ENCODE results near the gene TMEM72.

TMEM72 gene

GRCh38 chr10:44925811-44926750, 14.9 kb downstream of the TMEM72 start:
- H3K27ac Mint-ChIP-seq (ENCODE audit: low read depth): no peak overlapping the region
- no peak overlapping the region for H3K4me3 Mint-ChIP-seq
- no peaks in the 10 kb centered on the region for H3K9me3 Mint-ChIP-seq
- ATAC-seq (replicated peaks; ENCODE audit: extremely low read depth, poor library complexity, severe bottlenecking) (no peak), DNase-seq (ENCODE audit: low spot score in 2 of 2) (no peak)
- H3K4me1 Mint-ChIP-seq: no peaks in the 10 kb centered on the region
- no peaks in the 10 kb centered on the region for H3K27me3 Mint-ChIP-seq
- no peaks in the 10 kb centered on the region for H3K36me3 Mint-ChIP-seq (ENCODE audit: insufficient read depth)

GRCh38 chr10:44926751-44927351, 15.7 kb downstream of the TMEM72 start:
- H3K27me3 Mint-ChIP-seq: no peaks in the 10 kb centered on the region
- no peak for DNase-seq (ENCODE audit: low spot score in 2 of 2)

GRCh38 chr10:44927352-44927751, 16.2 kb downstream of the TMEM72 start:
- no peaks in the 10 kb centered on the region for H3K9me3 Mint-ChIP-seq
- no peak overlapping the region for H3K4me3 Mint-ChIP-seq
- ATAC-seq (replicated peaks; ENCODE audit: extremely low read depth, poor library complexity, severe bottlenecking) (no peak), DNase-seq (ENCODE audit: low spot score in 2 of 2) (no peak)
- H3K36me3 Mint-ChIP-seq (ENCODE audit: insufficient read depth): no peaks in the 10 kb centered on the region
- H3K27me3 Mint-ChIP-seq: no peaks in the 10 kb centered on the region
- H3K27ac Mint-ChIP-seq (ENCODE audit: low read depth): no peak overlapping the region
- H3K4me1 Mint-ChIP-seq: no peaks in the 10 kb centered on the region

More at GRCh38 chr10:44926751-44927351, 15.7 kb downstream of the TMEM72 start:
- H3K9me3 Mint-ChIP-seq: no peaks in the 10 kb centered on the region
- no peaks in the 10 kb centered on the region for H3K4me1 Mint-ChIP-seq
- no peak overlapping the region for H3K4me3 Mint-ChIP-seq
- H3K36me3 Mint-ChIP-seq (ENCODE audit: insufficient read depth): no peaks in the 10 kb centered on the region
- no peak for ATAC-seq (replicated peaks; ENCODE audit: extremely low read depth, poor library complexity, severe bottlenecking)
- no peak overlapping the region for H3K27ac Mint-ChIP-seq (ENCODE audit: low read depth)

GRCh38 chr10:44928462-44928861, 17.3 kb downstream of the TMEM72 start:
- no peaks in the 10 kb centered on the region for H3K9me3 Mint-ChIP-seq
- no peak overlapping the region for H3K27ac Mint-ChIP-seq (ENCODE audit: low read depth)
- DNase-seq (ENCODE audit: low spot score in 2 of 2): no peak
- H3K36me3 Mint-ChIP-seq (ENCODE audit: insufficient read depth): no peaks in the 10 kb centered on the region
- ATAC-seq (replicated peaks; ENCODE audit: extremely low read depth, poor library complexity, severe bottlenecking): no peak
- H3K4me1 Mint-ChIP-seq: no peaks in the 10 kb centered on the region
- no peak overlapping the region for H3K4me3 Mint-ChIP-seq
- no peaks in the 10 kb centered on the region for H3K27me3 Mint-ChIP-seq

GRCh38 chr10:44929356-44930255, 18.5 kb downstream of the TMEM72 start:
- H3K4me1 Mint-ChIP-seq: no peaks in the 10 kb centered on the region
- ATAC-seq (replicated peaks; ENCODE audit: extremely low read depth, poor library complexity, severe bottlenecking) (no peak), DNase-seq (ENCODE audit: low spot score in 2 of 2) (no peak)
- no peak overlapping the region for H3K27ac Mint-ChIP-seq (ENCODE audit: low read depth)
- no peaks in the 10 kb centered on the region for H3K27me3 Mint-ChIP-seq
- H3K9me3 Mint-ChIP-seq: no peaks in the 10 kb centered on the region
- H3K36me3 Mint-ChIP-seq (ENCODE audit: insufficient read depth): no peaks in the 10 kb centered on the region
- no peak overlapping the region for H3K4me3 Mint-ChIP-seq

- no peaks in the 10 kb centered on the region for H3K27me3 Mint-ChIP-seq
- ATAC-seq (replicated peaks; ENCODE audit: extremely low read depth, poor library complexity, severe bottlenecking): no peak
- no peak overlapping the region for H3K4me3 Mint-ChIP-seq
- H3K4me1 Mint-ChIP-seq: peaks cover 5% of the 10 kb centered on the region
- no peak overlapping the region for H3K27ac Mint-ChIP-seq (ENCODE audit: low read depth)
- H3K36me3 Mint-ChIP-seq (ENCODE audit: insufficient read depth): no peaks in the 10 kb centered on the region
- DNase-seq (ENCODE audit: low spot score in 2 of 2): no peak
- no peaks in the 10 kb centered on the region for H3K9me3 Mint-ChIP-seq
These were observed 19.9 kb downstream of the TMEM72 start for GRCh38 chr10:44930904-44931620.

GRCh38 chr10:44931621-44932516, 20.7 kb downstream of the TMEM72 start:
- Mint-ChIP-seq H3K27me3 (no peaks in the 10 kb centered on the region), H3K9me3 (no peaks in the 10 kb centered on the region), H3K27ac (ENCODE audit: low read depth) (no peak overlapping the region), H3K4me3 (no peak overlapping the region), H3K4me1 (peaks cover 5% of the 10 kb centered on the region), H3K36me3 (ENCODE audit: insufficient read depth) (no peaks in the 10 kb centered on the region)
- no peak for ATAC-seq (replicated peaks; ENCODE audit: extremely low read depth, poor library complexity, severe bottlenecking)
- DNase-seq (ENCODE audit: low spot score in 2 of 2): no peak

- ATAC-seq (replicated peaks; ENCODE audit: extremely low read depth, poor library complexity, severe bottlenecking) (peak; percentile 90), DNase-seq (ENCODE audit: low spot score in 2 of 2) (peak; percentile 66 to 74)
- H3K9me3 Mint-ChIP-seq: no peaks in the 10 kb centered on the region
- no peaks in the 10 kb centered on the region for H3K27me3 Mint-ChIP-seq
- peaks cover 5% of the 10 kb centered on the region for H3K4me1 Mint-ChIP-seq
- H3K27ac Mint-ChIP-seq (ENCODE audit: low read depth): no peak overlapping the region
- no peaks in the 10 kb centered on the region for H3K36me3 Mint-ChIP-seq (ENCODE audit: insufficient read depth)
- H3K4me3 Mint-ChIP-seq: no peak overlapping the region
These were observed 21.6 kb downstream of the TMEM72 start for GRCh38 chr10:44932517-44933450.

- Mint-ChIP-seq H3K27ac (ENCODE audit: low read depth) (no peak overlapping the region), H3K4me3 (no peak overlapping the region), H3K36me3 (ENCODE audit: insufficient read depth) (no peaks in the 10 kb centered on the region), H3K27me3 (no peaks in the 10 kb centered on the region), H3K9me3 (no peaks in the 10 kb centered on the region), H3K4me1 (peaks cover 5% of the 10 kb centered on the region)
- DNase-seq (ENCODE audit: low spot score in 2 of 2) (no peak), ATAC-seq (replicated peaks; ENCODE audit: extremely low read depth, poor library complexity, severe bottlenecking) (no peak)
These were observed 22.5 kb downstream of the TMEM72 start for GRCh38 chr10:44933451-44934321.

All from central memory CD8-positive, alpha-beta T cell (primary cell).